ENCODE measurements around the gene KCNA3.

Gene KCNA3

GRCh38 chr1:110687250-110687649 is 12.5 kb upstream of the KCNA3 start:
- TF ChIP-seq TAF1 (IDR thresholded peaks at IDR 0.05; ENCODE audit: borderline replicate concordance, insufficient read depth, low read length) (no peak), POLR2AphosphoS5 (IDR thresholded peaks at IDR 0.05; ENCODE audit: low read depth, low read length) (no peak), SIN3A (IDR thresholded peaks at IDR 0.05; ENCODE audit: borderline replicate concordance, insufficient read depth, low read length) (no peak), REST (IDR thresholded peaks at IDR 0.05; ENCODE audit: insufficient read depth in 1 of 2, low read depth in 2 of 2, low read length in 2 of 2) (no peak), FOXP2 (optimal IDR thresholded peaks at IDR 0.05; ENCODE audit: borderline replicate concordance, extremely low read depth, extremely low read length, insufficient read depth) (no peak)

GRCh38 chr1:110686188-110686587 is 11.4 kb upstream of the KCNA3 start:
- no peak for TF ChIP-seq POLR2AphosphoS5 (IDR thresholded peaks at IDR 0.05; ENCODE audit: low read depth, low read length)
- TF ChIP-seq TAF1 (IDR thresholded peaks at IDR 0.05; ENCODE audit: borderline replicate concordance, insufficient read depth, low read length): no peak
- no peak for TF ChIP-seq SIN3A (IDR thresholded peaks at IDR 0.05; ENCODE audit: borderline replicate concordance, insufficient read depth, low read length)
- no peak for TF ChIP-seq REST (IDR thresholded peaks at IDR 0.05; ENCODE audit: insufficient read depth in 1 of 2, low read depth in 2 of 2, low read length in 2 of 2)
- TF ChIP-seq FOXP2 (optimal IDR thresholded peaks at IDR 0.05; ENCODE audit: borderline replicate concordance, extremely low read depth, extremely low read length, insufficient read depth): no peak

DNA sequence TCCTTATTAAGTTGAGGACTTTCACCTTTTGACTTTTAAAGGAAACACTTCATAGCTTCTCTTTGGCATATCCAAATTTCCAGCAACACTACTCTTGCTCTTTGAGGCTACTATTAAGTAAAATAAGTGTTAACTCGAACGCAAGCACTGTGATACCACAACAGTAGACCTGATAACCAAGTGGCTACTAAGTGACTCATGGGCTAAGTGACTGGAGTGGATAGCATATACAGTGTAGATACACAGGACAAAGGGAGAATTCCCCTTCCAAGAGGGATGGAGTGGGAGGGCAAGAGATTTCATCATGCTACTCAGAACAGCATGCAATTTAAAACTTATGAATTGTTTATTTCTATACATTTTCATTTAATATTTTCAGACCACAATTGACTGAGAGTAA is 9.8 kb upstream of the KCNA3 start:
- no peak for TF ChIP-seq TAF1 (IDR thresholded peaks at IDR 0.05; ENCODE audit: borderline replicate concordance, insufficient read depth, low read length)
- no peak for TF ChIP-seq POLR2AphosphoS5 (IDR thresholded peaks at IDR 0.05; ENCODE audit: low read depth, low read length)
- no peak for TF ChIP-seq FOXP2 (optimal IDR thresholded peaks at IDR 0.05; ENCODE audit: borderline replicate concordance, extremely low read depth, extremely low read length, insufficient read depth)
- TF ChIP-seq SIN3A (IDR thresholded peaks at IDR 0.05; ENCODE audit: borderline replicate concordance, insufficient read depth, low read length): no peak
- no peak for TF ChIP-seq REST (IDR thresholded peaks at IDR 0.05; ENCODE audit: insufficient read depth in 1 of 2, low read depth in 2 of 2, low read length in 2 of 2)

GRCh38 chr1:110682898-110683297 is 8.2 kb upstream of the KCNA3 start:
- TF ChIP-seq REST (IDR thresholded peaks at IDR 0.05; ENCODE audit: insufficient read depth in 1 of 2, low read depth in 2 of 2, low read length in 2 of 2): no peak
- no peak for TF ChIP-seq FOXP2 (optimal IDR thresholded peaks at IDR 0.05; ENCODE audit: borderline replicate concordance, extremely low read depth, extremely low read length, insufficient read depth)
- TF ChIP-seq TAF1 (IDR thresholded peaks at IDR 0.05; ENCODE audit: borderline replicate concordance, insufficient read depth, low read length): no peak
- no peak for TF ChIP-seq POLR2AphosphoS5 (IDR thresholded peaks at IDR 0.05; ENCODE audit: low read depth, low read length)

Measured in PFSK-1 (cell line).